Osteocyte (in vitro differentiated cells): ENCODE results near the gene HOTAIR. TPM values are rescaled to one million over a fixed set of nuclear protein-coding genes. Genes with fewer than 3 reads are reported as not detected.
A peak's percentile ranks its signal among the peaks of the same experiment; 100 is the strongest.

Source experiments
- DNase-seq: peaks from one replicate; pipeline ENCODE4 v3.0.0; 2021; ENCODE audit warnings: mixed read lengths; ENCODE audit not compliant: unreplicated experiment; ENCODE audit errors: extremely low spot score
- H3K27ac Mint-ChIP-seq: one replicate; pipeline ENCODE4 v1.8.0; 2021; ENCODE audit warnings: mild to moderate bottlenecking, mixed read lengths; ENCODE audit not compliant: unreplicated experiment
- H3K27me3 Mint-ChIP-seq: one replicate; pipeline ENCODE4 v1.8.0; 2021; ENCODE audit warnings: mixed read lengths; ENCODE audit not compliant: unreplicated experiment
- H3K36me3 Mint-ChIP-seq: one replicate; pipeline ENCODE4 v1.8.0; 2021; ENCODE audit warnings: mixed read lengths; ENCODE audit not compliant: unreplicated experiment
- H3K4me1 Mint-ChIP-seq: one replicate; pipeline ENCODE4 v1.8.0; 2021; ENCODE audit warnings: mixed read lengths; ENCODE audit not compliant: unreplicated experiment
- H3K4me3 Mint-ChIP-seq: one replicate; pipeline ENCODE4 v1.8.0; 2021; ENCODE audit warnings: mild to moderate bottlenecking, moderate library complexity, mixed read lengths; ENCODE audit not compliant: unreplicated experiment
- H3K9me3 Mint-ChIP-seq: one replicate; pipeline ENCODE4 v1.8.0; 2021; ENCODE audit warnings: mixed read lengths; ENCODE audit not compliant: unreplicated experiment
- CTCF ChIP-seq: fragments of 200-600 bp; sonication (generic); IDR thresholded peaks from 2 replicates; pipeline ENCODE4 v1.5.0; 2021; ENCODE audit warnings: antibody characterized with exemption, mild to moderate bottlenecking, moderate library complexity
- total RNA-seq: library from RNA; stranded (reverse); gene quantifications from 2 replicates; pipeline ENCODE4 v1.2.1, GENCODE V29; 2021

HOTAIR gene
- total RNA-seq, 1 donor from 2014 or later: not detected

GRCh38 chr12:53995002-53995377, 20.2 kb upstream of the HOTAIR start:
- Mint-ChIP-seq H3K27ac (no peak overlapping the region), H3K36me3 (peaks cover 2% of the 10 kb centered on the region), H3K4me1 (peaks cover 28% of the 10 kb centered on the region), H3K27me3 (peaks cover 96% of the 10 kb centered on the region), H3K9me3 (no peaks in the 10 kb centered on the region), H3K4me3 (peak overlapping the region; percentile 73)
- DNase-seq: no peak
- TF ChIP-seq CTCF: no peak

GRCh38 chr12:53994264-53995001, 19.7 kb upstream of the HOTAIR start:
- Mint-ChIP-seq H3K27ac (no peak overlapping the region), H3K27me3 (peaks cover 96% of the 10 kb centered on the region), H3K4me3 (peak overlapping the region; percentile 73), H3K4me1 (peaks cover 25% of the 10 kb centered on the region), H3K9me3 (no peaks in the 10 kb centered on the region), H3K36me3 (peaks cover 2% of the 10 kb centered on the region)
- no peak for TF ChIP-seq CTCF
- no peak for DNase-seq

- peaks cover 99% of the 10 kb centered on the region for H3K27me3 Mint-ChIP-seq
- TF ChIP-seq CTCF: no peak
- H3K4me1 Mint-ChIP-seq: peaks cover 29% of the 10 kb centered on the region
- H3K9me3 Mint-ChIP-seq: no peaks in the 10 kb centered on the region
- peak overlapping the region; percentile 42 for H3K4me3 Mint-ChIP-seq
- no peak for DNase-seq
- H3K27ac Mint-ChIP-seq: no peak overlapping the region
- peaks cover 2% of the 10 kb centered on the region for H3K36me3 Mint-ChIP-seq
Measured at GRCh38 chr12:53994009-53994263, 19.2 kb upstream of the HOTAIR start.

- H3K9me3 Mint-ChIP-seq: no peaks in the 10 kb centered on the region
- no peak overlapping the region for H3K27ac Mint-ChIP-seq
- H3K4me1 Mint-ChIP-seq: peaks cover 29% of the 10 kb centered on the region
Measured at GRCh38 chr12:53993162-53994008, 18.6 kb upstream of the HOTAIR start.

More at GRCh38 chr12:53993162-53994008, 18.6 kb upstream of the HOTAIR start:
- peaks cover 2% of the 10 kb centered on the region for H3K36me3 Mint-ChIP-seq
- no peak overlapping the region for H3K4me3 Mint-ChIP-seq
- H3K27me3 Mint-ChIP-seq: peaks cover 99% of the 10 kb centered on the region
- TF ChIP-seq CTCF: no peak
- DNase-seq: no peak
